ENCODE data around the gene ZFAND6.

ZFAND6 gene

DNA sequence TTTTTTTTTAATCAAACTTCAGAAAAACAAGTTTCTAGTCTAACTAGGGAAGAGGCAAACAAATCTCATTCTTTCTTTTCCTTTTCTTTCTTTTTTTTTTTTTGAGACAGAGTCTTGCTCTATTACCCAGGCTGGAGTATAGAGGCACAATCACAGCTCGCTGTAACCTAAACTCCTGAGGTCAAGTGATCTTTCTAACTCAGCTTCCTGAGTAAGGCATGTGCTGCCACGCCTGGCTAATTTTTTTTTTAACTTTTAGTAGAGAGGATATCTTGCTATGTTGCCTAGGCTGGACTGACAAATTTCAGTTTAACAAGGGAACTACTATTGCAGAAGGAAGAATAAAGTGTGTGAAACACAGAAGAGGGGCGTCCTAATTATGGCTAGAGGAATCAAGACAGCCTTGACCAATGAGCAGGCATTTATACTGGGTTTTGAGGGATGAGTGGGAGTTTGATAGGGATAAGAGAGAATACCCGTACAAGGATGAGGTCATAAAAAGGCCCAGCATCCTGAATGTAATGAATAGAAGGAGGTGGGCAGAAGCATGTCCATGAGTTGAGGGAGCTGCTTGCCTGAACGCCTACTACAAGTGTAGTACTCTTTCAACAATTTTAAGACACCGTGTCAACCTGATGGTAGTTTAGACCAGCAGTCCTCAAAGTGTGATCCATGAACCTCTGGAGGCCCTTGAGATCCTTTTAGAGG, 6.7 kb upstream of the ZFAND6 start:
- DNase-seq: no peak

DNA sequence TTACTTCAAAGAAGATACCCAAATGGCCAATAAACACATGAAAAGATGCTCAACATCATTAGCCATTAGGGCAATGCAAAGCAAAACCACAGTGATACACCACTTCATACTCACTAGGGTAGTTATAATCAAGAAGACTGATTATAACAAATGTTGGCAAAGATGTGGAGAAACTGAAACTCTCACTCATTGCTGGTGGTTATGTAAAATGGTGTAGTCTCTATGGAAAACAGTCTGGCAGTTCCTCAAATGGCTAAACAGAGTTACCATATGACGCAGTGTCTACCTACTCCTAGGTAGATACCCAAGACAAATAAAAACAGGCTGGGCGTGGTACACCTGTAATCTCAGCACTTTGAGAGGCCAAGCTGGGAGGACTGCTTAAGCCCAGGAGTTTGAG, 3.5 kb upstream of the ZFAND6 start:
- no peak for DNase-seq

DNA sequence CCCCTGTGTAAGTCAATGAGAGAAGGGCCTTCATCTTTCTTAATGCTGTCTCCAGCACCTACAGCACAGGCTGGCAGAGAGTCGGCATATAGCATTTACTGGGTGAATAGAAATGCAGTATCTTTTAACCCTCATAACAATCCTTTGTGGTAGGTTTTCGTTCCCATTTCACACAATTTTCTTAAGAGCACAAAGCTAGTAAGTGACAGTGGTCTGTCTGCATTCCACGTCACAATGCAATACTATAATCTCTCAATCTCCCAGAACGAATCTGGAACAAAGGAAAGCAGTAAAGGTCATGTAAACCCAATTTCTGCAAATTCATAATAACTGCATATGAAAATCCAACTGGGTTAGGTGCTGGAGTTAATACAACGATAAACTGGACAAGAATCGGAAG, 1.4 kb upstream of the ZFAND6 start:
- no peak for DNase-seq

DNA sequence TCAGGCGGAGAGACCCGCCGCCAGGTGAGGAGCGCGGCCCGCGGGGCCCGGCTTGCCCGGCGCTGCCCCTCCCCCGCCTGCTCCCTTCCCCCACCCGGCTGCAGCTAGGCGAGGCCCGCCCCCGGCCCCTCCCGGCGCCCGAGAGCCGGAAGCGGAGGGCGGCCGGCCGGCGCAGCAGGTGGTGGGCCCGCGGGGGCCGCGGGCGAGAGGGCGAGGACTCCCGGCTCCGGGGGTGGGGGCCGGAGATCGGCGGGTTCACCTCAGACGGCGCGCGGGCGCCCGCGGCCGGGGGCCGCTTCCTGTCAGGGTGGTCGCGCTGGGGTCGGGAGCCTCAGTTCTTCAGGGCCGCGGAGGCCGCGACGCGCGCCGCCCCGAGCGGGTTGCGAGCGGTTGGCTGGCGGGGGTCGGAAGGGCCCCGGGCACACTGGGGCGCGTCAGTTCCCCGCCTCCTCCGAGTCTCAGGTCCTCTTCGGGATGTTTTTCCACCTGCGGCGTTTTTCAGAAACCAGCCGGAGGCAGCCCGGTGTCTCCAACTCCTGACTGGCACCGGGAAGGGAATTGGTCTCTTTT, 395 bp downstream of the ZFAND6 start:
- peak; percentile 60 for DNase-seq

DNA sequence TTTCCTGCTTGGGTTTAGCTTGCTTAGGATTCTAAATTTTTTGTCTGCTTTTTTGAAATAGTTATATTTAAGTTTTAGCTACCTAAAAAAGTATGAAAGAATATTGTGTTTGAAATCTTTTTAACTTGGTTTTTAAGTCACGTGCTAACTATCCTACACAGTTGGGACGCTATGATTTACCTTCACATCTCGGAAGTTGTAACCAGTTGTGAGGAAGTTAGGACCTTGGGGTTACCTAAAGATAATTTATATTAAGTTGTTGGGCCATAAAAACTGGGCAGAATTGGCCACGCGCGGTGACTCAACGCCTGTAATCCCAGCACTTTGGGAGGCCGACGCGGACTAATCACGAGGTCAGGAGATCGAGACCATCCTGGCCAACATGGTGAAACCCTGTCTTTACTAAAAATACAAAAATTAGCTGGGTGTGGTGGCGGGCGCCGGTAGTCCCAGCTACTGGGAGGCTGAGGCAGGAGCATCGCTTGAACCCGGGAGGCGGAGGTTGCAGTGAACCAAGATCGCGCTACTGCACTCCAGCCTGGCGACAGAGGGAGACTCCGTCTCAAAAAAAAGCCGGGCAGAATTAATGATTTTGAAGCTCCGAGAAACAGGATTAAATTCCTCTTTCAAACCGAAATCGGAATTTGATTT, 1.0 kb downstream of the ZFAND6 start:
- no peak for DNase-seq

DNA sequence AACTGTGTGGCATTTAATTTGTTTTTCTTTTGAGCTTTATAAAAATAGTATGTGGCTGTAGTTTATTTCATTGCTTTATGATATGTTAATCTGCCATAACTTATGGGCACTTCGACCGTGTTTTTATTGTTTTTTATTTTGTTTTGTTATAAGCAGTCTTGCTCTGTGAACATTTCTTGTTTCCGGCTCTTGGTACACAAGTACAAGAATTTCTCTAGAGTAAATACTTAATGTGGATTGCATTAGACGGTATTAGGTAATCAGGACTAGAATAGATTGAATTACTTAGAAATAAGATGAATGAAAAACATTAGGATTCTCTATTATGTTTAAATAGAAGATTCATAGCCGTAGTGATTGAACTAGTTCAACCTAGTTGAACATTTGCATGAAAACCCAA, 2.1 kb downstream of the ZFAND6 start:
- no peak for DNase-seq

DNA sequence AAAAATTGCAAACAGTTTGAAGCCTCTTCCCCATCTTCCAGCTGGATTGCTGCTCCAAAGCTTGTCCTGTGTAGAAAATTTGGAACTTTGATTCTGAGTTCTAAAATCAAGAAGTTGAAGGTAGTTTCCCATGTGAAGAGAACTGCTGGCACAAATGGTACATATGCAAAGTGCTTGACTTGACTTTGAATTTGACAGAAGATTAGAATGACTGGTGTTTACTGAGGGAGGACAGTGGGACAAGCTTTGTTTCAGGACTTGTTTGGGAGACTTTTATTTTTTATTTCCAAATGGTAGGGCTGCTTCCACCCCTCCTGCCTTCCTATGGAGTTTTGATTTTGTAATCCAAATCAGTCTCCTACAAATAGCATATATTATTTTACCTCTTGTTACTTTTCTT, 7.4 kb downstream of the ZFAND6 start:
- DNase-seq: no peak

DNA sequence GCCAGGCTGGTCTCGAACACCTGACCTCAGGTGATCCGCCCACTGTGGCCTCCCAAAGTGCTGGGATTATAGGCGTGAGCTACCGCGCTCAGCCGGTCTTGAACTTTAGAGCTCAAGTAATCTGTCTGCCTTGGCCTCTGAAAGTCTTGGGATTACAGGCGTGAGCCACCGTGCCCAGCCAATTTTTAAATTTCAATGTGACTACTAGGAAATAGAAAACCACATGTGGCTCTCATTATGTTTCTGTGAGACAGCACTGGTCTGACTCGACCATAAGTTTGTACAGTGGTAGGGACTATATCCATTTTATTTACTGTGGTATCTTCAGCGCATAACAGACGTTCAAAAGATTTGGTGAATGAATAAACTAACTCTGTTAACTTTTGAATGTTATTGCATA, 9.1 kb downstream of the ZFAND6 start:
- DNase-seq: no peak

DNA sequence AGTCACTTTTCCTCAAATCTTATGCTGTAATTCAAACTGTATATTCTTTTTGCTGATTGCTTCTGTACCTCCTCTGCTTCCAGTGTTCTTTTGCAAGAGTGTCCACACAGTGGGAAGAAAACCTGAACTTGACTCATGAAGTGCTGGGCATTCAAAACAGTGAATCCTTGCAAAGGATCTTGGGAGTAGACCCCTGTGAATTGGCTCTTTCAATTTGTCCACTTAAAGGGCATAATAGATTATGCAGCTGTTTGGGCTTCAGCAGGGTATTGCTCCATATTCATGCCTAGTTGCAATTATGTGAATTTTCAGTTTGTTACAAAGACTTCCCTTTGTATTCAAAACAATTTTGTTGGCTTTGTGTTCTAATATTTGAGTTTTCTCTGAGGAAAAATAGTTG, 11.4 kb downstream of the ZFAND6 start:
- DNase-seq: no peak

DNA sequence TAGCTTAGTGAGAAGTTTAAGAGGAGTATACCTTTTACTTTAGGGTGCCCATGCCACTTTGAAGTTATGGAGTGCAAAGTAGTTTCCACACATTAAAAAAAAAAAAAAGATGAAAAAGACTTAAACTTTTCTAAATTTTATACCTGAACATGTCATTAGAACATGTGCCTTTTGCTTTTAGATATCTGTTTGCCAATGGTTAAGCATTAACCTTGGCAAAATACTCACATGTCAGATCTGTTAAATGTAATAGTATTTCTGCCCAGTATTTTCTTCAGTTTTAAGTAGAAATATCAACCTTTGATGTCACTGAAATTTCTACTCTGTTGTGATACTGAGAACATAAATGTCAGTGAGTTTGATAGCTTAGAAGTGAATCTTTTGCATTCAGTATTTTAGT, 12.2 kb downstream of the ZFAND6 start:
- no peak for DNase-seq

DNA sequence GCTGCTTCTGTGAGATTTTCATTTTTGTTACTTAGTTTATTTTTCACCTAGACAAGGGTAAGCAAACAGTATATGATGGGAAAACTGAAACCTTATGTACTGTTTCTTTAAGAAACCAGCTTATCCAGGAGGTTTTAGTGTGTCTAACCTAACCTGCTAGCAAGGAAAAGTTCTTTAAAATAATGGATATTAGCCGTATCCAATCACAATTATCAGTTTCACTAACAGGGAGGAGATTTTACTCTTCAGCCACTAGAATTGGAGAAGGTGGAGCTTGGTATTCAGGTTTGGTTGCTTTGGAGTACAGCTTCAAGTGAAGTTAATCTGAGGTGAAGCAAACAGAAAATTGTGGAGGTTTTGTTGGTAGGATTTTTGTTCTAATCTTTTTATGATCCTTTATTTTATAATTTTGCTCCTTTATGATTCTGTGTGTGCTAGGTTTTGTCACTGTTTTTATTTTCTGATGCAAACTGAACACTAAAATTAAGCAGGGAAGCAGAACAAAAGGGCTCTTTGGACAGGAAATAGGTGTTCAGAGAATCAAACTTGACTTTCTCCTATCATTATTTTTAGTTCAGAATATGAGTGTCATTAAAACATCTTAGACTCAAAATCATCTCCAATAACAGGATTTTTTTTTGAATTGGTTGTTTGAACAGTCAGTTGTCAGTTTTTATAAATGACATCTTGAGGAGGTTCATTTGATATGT, 13.0 kb downstream of the ZFAND6 start:
- peak; percentile 95 for DNase-seq

DNA sequence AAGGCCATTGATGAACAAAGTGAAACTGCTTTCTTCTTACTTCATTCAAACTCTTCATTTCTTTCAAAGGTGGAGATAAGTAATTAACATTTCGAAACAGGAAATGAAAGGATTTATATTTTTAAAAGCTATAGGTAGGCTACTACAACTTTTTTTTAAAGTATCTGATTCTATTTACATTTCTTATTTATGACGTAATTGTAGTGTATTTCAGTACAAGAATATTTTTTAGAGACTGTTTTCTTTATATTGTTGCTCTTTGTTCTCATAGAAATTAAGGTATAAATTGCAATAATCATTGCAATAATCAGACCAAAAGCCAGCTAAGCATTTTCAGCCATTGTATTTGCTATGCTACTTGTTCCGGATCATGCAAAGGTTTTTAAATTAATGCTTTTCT, 13.7 kb downstream of the ZFAND6 start:
- DNase-seq: no peak

DNA sequence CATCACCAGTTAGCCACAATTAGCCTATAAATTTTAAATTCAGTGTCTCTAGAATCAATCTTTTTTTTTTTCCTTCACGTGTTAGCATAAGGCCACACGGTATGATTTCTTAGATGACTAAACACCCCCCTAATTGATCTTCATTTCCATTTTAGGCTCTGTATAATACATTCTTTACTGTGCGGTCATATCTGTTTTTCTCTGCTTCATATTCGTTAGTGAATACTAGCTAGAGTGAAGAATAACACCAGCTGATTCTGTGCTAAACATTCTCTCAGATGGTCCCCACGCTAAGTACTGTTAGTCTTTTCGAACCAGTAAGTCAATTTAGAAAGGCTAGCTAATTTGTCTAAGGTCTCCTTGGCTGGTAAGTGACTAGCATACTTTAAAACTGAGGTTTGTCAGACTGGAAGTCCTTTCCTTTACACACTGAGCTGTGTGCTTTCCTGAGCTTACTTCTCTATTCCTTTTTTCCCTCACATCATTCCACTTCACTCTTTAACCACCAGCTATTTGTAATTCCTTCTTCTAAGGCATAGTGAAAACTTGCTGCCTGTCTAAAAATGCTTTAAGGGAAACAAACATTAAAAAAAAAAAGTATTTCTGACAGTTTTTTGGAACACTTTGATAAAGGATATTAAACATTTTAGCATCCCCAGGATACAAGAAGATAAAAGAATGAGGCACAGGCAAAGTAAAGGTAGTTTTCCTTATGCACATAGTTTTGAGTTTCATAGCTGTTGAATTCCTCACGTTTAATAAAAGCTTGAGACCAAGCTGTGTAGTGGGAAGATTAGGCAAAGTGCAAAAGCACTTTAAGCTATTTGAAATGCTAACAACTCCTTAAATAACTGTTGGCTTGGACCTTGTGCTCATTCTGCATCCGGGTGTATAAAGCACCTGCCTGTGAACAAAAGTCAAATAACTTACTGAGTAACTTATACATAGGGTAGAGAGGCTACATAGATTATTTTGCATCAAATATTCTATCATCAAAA, 17.1 kb downstream of the ZFAND6 start:
- no peak for DNase-seq

DNA sequence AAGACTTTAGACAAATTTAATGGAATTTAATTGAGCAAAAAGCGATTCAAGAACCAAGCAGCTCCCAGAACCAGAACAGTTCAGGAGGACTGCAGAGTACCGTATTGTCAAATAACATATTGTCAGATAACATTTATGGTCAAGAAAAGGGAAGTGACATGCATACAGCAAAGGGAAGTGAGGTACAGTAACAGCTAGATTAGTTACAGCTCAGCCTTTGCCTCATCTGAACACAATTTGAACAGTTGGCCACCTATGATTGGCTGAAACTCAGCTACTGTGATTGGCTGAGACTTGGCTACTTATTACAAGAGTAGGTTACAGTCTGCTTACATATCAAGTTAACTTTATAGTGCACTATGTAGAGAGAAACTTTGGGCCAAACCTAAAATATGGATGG, 21.9 kb downstream of the ZFAND6 start:
- DNase-seq: no peak

DNA sequence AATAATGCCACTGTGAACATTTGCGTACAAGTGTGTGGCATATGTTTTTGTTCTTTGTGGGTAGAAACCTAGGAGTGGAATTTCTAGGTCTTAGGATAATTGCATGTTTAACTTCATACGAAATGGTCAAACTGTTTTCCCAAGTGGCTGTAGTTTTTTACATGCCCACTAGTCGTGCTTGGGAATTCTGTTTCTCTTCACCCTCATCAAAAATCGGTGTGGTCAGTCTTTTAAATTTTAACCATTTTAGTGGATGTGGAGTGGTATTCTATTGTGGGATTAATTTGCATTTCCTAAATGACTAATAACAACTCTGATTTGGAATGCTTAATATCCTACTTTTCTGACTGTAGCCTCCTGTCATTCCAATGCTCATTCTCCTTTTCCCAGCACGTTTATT, 27.6 kb downstream of the ZFAND6 start:
- DNase-seq: peak; percentile 23

DNA sequence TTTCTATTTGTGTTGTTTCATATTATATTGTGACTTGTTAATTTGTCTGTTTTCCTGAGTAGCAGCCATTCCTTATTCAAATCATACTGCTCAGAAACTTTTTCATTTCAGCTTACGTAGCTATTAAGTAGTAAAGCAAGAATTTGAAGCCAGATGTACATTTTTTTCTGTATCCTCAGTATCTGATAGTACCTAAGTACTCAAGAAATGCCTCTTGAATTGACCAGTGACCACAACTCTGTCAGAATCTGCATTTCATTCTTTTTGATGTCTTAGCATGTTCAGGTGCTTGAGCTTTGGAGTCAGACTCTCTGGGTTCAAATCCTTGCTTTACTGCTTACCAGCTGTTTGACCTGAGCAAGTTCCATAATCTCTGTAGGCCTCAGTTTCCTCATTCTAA, 30.6 kb downstream of the ZFAND6 start:
- no peak for DNase-seq

DNA sequence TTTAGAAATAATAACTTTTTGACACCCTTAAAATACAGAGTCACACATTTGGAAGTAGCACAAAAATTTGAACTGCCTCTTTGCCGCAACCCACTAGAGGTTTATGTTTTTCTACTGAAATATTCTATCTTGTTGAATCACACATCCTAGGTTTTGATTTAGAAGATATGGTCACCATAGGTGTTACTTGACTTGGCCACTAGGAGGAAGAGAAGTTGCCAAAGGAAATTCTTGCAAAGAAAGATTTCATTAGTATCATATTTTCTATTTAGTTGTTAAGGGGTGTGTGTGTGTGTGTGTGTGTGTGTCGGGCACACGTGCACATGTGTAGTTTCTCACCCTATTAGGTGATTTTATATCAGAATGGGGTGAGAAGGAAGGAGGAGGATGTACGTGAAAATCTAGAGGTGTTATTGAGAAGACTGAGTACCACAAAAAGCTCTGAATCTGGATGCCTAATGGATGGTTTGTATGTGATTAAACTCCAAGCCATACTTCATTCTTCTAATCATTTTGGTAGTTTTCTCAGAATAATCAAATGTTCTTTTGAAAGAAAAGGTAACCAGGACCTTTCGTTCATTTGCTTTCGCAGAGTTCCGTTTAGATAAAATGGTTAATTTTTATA, 31.5 kb downstream of the ZFAND6 start:
- no peak for DNase-seq

DNA sequence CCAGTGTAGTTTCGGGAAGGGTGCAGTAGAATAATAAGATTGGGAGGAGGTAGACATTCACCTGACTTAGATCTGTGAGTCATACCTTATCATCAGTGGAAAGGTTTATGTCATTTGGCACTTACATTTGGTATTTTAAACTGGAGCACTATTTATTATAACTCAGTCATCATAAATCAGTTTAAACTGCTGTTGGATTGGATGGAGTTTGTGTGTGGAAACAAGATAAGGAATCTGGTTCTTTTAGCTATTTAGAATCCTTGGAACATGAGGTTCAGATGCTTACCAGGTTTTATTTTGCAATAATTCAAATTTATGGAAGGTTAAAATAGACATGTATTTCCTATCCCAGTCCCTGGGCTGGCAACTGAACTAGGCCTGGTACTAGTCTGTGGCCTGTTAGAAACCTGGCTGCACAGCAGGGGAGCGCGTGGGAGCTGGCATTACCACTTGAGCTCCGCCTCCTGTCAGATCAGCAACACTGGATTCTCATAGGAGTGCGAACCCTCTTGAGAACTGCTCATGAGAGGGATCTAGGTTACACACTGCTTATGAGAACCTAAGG, 34.5 kb downstream of the ZFAND6 start:
- DNase-seq: peak; percentile 6

DNA sequence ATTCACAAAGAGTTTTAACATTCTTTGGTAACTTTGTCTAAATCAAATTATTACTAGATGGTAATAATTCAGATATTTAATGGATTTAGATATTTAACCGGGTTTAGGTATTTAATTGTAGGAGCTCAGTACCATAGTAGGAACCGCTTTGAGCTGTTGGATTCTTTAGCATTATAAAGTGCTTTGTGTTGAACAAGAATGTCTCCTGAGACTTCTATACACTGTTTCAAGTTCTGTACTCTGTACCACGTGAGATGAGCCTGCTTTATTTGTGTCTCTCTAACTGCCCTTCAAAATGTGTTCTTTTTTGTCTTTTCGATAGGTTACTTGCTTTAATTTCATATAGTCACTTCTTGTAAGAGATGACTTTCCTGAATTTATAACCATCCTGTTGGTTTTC, 36.0 kb downstream of the ZFAND6 start:
- DNase-seq: no peak

DNA sequence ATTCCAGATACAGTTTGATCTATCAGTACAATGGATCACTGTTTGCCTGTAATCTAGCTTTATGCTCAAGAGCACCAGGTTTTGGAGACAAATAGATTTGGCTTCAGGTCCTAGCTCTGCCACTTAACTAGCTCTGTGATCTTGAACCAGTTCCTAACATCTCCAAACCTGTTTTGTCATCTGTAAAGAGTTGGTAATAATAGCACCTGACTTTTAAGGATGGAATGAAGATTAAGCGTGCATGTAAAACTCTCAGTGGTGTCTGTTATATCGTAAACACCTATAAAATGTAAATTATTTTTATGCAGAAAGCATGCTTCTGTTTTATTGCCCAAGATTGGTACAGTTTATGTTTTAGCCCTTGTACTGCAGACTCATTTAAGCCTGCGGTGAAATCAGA, 36.5 kb downstream of the ZFAND6 start:
- no peak for DNase-seq

DNA sequence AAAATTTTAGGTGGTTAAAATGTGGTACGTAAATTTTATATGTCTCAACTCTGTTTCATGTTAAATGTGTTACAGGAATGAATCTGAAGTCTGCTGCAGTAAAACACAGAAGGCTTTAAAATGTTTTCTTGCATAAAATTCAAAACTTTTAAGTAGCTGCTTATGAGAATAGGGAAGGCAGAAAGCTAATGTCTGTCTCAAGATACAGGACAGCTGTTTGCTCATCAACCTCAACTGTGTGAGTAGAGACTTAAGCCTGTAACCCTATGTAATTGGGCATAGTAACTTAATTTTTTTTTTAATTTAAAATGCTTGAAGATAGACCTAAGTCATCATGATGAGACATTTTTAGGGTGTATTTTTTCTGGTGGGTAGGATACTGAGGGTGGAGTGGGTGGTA, 38.9 kb downstream of the ZFAND6 start:
- DNase-seq: no peak

DNA sequence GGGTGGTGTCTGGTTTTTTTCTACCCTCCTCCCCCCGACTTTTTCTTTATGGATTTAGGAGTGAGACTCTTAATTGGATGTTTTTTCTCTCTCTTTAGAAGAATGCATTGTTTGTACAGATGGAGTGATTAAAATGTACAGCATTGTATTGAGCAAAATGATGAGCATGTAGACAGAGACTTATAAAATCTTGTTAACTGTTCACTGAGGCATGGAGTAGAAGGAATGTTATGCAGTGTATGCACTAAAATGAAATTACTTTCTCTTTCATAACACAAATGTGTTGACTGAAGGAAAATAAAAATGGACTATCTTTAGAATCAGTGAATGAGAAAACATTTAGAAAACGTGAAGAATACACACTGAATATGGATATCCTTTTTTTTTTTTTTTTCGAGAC, 39.8 kb downstream of the ZFAND6 start:
- DNase-seq: peak; percentile 17

Data from kidney glomerular epithelial cell (primary cell).